ENCODE results near the gene RAD51B. TPM values are rescaled to one million over a fixed set of nuclear protein-coding genes. Genes with fewer than 3 reads are reported as not detected.

Gene RAD51B
- polyA plus RNA-seq, 3 donors: 2.4 to 4.9 (median 3.3) TPM

DNA sequence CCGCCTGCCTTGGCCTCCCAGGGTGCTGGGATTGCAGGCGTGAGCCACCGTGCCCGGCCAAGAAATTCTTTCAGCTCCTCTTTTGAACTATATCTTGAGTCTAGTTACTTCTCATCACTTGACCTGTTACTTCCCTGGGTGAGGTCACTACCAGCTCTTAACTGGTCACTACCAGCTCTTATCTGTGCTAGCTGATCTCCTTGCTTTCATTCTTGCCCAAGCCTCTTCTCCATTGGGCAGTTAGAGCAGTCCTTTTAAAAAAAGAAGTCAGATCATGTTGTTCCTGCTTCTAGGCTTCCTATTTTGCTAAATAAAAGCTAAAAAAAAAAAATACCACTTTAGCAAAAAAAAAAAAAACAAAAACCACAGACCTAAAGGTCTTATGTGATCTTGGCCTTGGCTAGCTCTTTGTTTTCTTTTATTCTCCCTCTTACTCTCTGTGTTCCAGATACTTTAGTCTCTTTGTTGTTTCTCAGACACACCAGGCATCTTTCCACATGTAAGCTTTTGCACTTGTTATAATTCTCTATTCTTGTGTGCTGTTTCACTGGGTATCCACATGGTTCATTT, 63.5 kb downstream of the RAD51B start:
- H3K27ac ChIP-seq (ENCODE audit: low read depth, low read length): no peak overlapping the region
- 89 to 95% (median 91%) methylated on average over 4 of the region's 4 CpGs for WGBS, 3 donors

DNA sequence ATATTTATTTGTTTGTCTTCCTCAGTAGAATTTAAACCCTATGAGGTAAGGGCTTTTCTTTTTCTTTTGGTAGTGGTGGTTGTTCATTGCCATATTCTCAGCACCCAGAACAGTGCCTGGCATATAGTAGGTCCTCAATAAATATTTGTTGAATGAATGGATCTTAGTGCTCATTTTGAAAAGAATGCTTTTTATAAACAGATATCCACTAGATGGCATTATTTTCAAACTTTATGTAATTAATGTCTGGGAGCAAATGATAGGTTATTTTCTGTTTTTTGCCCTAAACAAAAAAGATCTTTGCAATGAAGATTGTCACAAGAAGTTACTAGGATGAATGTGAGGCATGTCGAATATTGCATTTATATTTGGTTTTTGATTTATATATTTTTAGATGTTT, 64.1 kb downstream of the RAD51B start:
- WGBS, 3 donors: 42 to 51% (median 44%) methylated on average over 1 of the region's 1 CpG
- H3K27ac ChIP-seq (ENCODE audit: low read depth, low read length): no peak overlapping the region

- WGBS, 3 donors: 65 to 90% (median 77%) methylated on average over 2 of the region's 2 CpGs
- no peak overlapping the region for H3K27ac ChIP-seq (ENCODE audit: low read depth, low read length)
Measured at GRCh38 chr14:67886191-67886590, 66.6 kb downstream of the RAD51B start.

DNA sequence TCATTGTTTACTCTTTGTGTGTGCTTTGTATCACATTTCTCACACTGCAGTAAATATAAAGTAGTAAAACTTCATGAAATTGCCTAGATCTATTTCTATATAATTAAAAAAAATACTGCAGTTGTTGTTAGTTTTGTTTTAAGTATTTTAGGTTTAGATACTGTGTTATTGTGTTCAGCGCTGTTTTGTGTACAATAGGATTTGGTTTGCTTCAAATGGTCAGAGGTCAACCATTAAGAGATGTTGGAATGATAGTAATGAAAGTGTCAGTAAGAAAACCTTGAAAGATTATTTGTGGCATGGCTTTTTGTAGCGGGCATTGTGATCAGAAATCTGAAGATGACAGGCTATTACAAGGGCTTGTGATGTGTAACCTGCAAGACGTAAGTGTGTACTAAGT, 67.9 kb downstream of the RAD51B start:
- no peak overlapping the region for H3K27ac ChIP-seq (ENCODE audit: low read depth, low read length)
- 47 to 88% (median 82%) methylated on average over 3 of the region's 3 CpGs for WGBS, 3 donors

GRCh38 chr14:67889455-67889854, 69.9 kb downstream of the RAD51B start:
- H3K27ac ChIP-seq (ENCODE audit: low read depth, low read length): no peak overlapping the region
- 80 to 95% (median 90%) methylated on average over 4 of the region's 4 CpGs for WGBS, 3 donors

DNA sequence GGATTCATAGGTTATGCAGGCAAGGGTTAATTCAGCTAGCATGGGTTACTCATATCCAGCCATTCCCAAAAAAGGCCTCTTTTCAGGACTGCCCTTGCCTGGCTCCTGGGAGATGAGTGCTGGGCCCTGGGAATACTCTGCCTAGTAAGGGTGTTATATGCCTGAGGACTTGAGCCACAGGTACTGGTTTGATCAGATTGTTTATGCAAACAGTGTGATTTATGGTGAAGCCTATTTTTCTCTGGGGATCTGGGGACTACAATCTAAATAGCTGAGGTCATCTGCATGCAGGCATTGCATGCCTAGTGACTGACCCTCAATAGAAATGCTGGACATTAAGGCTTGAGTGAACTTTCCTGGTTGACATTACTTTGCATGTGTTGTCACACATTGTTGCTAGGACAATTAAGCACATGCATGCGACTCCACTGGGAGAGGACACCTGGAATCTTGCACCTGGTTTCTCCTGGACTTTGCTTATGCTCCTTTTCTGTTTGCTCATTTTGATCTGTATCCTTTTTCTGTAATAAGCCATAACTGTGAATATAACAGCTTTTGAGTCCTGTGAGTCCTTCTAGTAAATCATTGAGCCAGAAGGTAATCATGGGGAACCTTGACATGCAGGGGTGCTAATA, 73.0 kb downstream of the RAD51B start:
- 40 to 96% (median 79%) methylated on average over 1 of the region's 1 CpG for WGBS, 3 donors
- H3K27ac ChIP-seq (ENCODE audit: low read depth, low read length): no peak overlapping the region

DNA sequence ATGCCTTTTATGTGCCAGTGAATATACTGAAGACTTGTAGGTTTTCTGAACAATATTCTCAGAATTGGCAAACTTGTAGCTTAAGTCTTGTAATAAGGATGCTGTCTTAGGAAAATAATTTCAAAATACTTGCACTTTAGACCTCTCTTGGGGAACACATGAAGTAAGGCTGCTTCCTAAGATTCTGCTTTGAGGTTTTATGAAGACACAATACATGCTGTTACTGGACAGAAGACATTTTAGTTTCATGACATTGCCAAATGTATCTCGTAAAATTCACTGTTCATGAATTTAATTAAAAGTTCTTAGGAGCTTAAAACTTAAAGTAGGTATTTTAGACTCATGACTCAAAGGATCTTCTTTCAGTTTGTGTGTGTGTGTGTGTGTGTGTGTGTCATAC, 80.7 kb downstream of the RAD51B start:
- WGBS, 3 donors: 63 to 89% (median 67%) methylated on average over 1 of the region's 1 CpG
- H3K27ac ChIP-seq (ENCODE audit: low read depth, low read length): no peak overlapping the region

- H3K27ac ChIP-seq (ENCODE audit: low read depth, low read length): no peak overlapping the region
Measured at GRCh38 chr14:67908052-67908754, 88.6 kb downstream of the RAD51B start.

DNA sequence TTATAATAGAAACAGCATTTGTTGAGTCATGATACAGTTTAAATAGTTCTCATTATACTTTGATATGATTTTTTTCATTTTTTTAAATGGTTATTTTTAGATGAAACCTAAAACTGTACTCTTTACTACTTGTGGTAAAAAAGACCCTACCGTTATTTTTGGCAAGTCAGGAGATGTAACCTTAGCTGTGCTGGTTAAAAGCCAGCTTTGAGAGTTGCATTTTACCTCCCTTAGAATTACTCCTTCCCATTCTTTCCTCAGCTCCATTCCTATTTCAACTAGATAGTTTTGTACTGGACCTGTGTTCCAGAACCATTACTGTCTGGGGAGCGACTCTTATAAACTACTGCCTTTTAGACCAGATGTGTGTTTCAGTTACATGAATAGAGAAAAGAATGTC, 92.0 kb downstream of the RAD51B start:
- H3K27ac ChIP-seq (ENCODE audit: low read depth, low read length): no peak overlapping the region
- WGBS, 3 donors: 53 to 56% (median 53%) methylated on average over 2 of the region's 2 CpGs

DNA sequence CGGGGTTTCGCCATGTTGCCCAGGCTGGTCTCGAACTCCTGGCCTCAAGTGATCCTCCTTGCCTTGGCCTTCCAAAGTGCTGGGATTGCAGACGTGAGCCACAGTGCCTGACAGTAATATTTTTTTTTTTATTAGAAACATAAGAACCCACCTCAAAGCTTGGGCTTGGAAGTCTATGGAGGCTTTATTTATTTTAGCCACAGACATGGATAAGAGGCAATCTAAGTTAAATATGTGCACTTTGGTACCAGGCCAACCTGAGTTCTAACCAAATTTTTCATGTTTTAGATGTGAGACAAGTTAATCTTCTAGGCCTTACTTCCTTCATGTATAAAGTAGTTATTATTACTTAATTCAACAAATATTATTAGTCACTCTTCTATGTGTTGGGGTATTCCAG, 96.9 kb downstream of the RAD51B start:
- no peak overlapping the region for H3K27ac ChIP-seq (ENCODE audit: low read depth, low read length)
- WGBS, 3 donors: 46 to 98% (median 93%) methylated on average over 4 of the region's 4 CpGs

DNA sequence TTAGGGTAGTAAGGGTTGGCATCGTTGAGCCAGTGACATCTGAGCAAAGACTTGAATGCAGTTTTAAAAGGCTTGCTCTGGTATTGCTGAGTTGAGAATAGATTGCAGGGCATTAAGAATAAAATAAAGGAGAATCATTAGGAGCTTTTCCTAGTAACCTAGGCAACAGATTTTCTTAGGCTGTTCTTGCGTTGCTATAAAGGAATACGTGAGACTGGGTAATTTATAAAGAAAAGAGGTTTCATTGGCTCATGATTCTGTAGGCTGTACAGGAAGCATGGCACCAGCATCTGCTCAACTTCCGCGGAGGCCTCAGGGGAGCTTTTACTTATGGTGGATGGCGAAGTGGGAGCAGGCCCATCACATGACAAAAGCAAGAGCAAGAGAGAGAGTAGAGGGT, 97.4 kb downstream of the RAD51B start:
- H3K27ac ChIP-seq (ENCODE audit: low read depth, low read length): no peak overlapping the region
- WGBS, 3 donors: 88 to 96% (median 93%) methylated on average over 6 of the region's 6 CpGs

GRCh38 chr14:67918838-67919237, 99.3 kb downstream of the RAD51B start:
- H3K27ac ChIP-seq (ENCODE audit: low read depth, low read length): no peak overlapping the region

- 69 to 72% (median 71%) methylated on average over 7 of the region's 7 CpGs for WGBS, 3 donors
- H3K27ac ChIP-seq (ENCODE audit: low read depth, low read length): no peak overlapping the region
Measured at GRCh38 chr14:67919259-67920032, 99.9 kb downstream of the RAD51B start.

DNA sequence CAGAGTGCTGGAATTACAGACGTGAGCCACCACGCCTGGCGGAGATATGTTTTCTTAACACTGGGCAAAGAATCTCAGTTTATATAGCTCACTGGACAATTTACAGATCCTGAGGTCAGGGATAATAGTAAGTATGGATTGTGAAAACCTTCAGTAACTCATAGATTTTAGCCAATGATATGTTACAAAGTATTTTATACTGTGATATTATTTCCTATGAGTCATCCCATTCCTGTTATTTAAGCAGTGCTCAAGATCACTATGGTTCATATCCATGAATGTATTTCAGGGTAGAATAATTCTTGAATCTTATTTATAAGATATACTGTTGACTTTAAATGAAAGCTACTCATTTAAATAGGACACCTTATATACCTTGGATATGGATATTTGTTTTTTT, 107.2 kb downstream of the RAD51B start:
- 97 to 98% (median 98%) methylated on average over 3 of the region's 3 CpGs for WGBS, 3 donors
- no peak overlapping the region for H3K27ac ChIP-seq (ENCODE audit: low read depth, low read length)

DNA sequence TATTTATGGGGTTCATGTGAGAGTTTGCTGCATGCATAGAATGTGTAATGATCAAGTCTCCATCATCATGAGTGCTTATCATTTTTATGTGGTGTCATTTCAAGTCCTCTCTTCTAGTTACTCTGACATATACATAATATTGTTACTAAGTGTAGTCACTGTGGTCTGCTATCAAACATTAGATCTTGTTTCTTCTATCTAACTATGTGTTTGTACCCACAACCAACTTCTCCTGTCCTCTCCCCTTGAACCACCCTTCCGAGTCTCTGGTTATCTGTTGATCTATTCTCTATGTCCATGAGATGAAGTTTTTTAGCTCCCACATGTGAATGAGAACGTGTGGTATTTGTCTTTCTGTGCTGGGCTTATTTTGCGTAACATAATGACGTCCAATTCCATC, 107.7 kb downstream of the RAD51B start:
- WGBS, 3 donors: 71 to 94% (median 92%) methylated on average over 4 of the region's 4 CpGs
- no peak overlapping the region for H3K27ac ChIP-seq (ENCODE audit: low read depth, low read length)

GRCh38 chr14:67928375-67928774, 108.8 kb downstream of the RAD51B start:
- no peak overlapping the region for H3K27ac ChIP-seq (ENCODE audit: low read depth, low read length)
- WGBS, 3 donors: 91 to 97% (median 94%) methylated on average over 11 of the region's 11 CpGs

DNA sequence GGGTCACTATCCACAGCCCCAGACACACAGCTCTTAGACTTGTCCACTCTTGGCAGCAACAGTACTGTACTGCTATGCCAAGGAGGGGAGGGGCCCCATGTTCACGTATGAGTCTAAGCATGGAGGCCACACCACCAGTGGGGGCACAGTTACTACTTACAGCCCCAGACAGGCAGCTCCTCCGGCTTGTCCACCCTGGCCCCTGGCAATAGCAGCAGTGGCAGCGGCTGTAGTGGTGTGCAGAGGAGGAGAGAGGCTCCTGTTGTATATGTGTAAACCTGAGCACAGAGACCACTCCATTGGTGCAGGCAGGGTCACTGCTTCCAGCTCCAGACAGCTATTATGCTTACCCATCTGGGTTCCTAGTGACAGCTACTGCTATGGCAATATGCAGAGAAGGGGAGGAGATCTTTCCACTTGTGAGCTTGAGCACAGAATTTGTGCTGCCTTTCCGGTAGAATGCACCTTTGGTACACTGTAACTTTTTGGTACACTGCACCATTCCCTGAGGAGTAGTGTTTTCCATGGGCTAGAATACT, 113.2 kb downstream of the RAD51B start:
- 72 to 91% (median 91%) methylated on average over 4 of the region's 4 CpGs for WGBS, 3 donors
- no peak overlapping the region for H3K27ac ChIP-seq (ENCODE audit: low read depth, low read length)

GRCh38 chr14:67933266-67933665, 113.7 kb downstream of the RAD51B start:
- no peak overlapping the region for H3K27ac ChIP-seq (ENCODE audit: low read depth, low read length)

DNA sequence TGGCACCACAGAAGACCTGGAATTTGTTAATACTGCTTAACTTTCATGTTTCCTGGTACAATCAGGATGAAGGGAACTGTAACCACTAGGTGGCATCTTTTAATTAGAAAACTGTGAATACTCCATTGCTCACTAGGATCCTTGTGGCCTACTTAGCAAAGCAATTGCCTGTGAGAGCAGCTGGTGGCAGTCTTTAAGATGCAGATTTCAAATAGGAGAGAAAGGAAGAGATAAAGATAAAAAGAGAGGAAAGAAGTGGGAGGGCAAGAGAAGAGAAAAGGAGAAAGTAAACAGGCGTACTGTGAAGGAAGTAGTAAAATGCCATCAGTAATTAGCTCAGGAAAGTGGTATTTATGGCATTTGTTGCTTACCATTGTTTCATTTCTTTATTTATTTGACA, 114.5 kb downstream of the RAD51B start:
- 31 to 51% (median 43%) methylated on average over 1 of the region's 1 CpG for WGBS, 3 donors
- no peak overlapping the region for H3K27ac ChIP-seq (ENCODE audit: low read depth, low read length)

Measured in adipose tissue (tissue), 3 donors.